ENCODE measurements around the gene OTOP1. TPM values are rescaled to one million over a fixed set of nuclear protein-coding genes. Genes with fewer than 3 reads are reported as not detected.
"Not testable (repeated sequence)": the region's sequence is repeated elsewhere in the genome, so short reads cannot be mapped to it uniquely, and the experiment has no call there.

Gene OTOP1
- total RNA-seq, 2 experiments from 2014 or later: not detected

GRCh38 chr4:4203688-4204400 lies 22.9 kb downstream of the OTOP1 start:
- POLR2A ChIA-PET: no interaction called here
- Mint-ChIP-seq H3K4me1 (ENCODE audit: low read depth) (peaks cover 3% of the 10 kb centered on the region), H3K27ac (no peak overlapping the region), H3K9me3 (no peaks in the 10 kb centered on the region), H3K4me3 (no peak overlapping the region), H3K27me3 (peaks cover 18% of the 10 kb centered on the region), H3K36me3 (ENCODE audit: low read depth) (no peaks in the 10 kb centered on the region)
- no peak for TF ChIP-seq CTCF (IDR thresholded peaks at IDR 0.05)
- intact Hi-C loops (cut with micrococcal nuclease): no loop called here
- DNase-seq: no peak
- no peak for ATAC-seq
- CTCF ChIA-PET: interaction anchor here (1.5 kb wide), 1 partner anchor 21 kb away, joined by 4 read pairs; no protein-coding TSS in a partner anchor

GRCh38 chr4:4202510-4202909 lies 24.2 kb downstream of the OTOP1 start:
- intact Hi-C loops (cut with micrococcal nuclease): no loop called here
- Mint-ChIP-seq H3K27ac (no peak overlapping the region), H3K36me3 (ENCODE audit: low read depth) (no peaks in the 10 kb centered on the region), H3K9me3 (no peaks in the 10 kb centered on the region), H3K27me3 (peaks cover 15% of the 10 kb centered on the region), H3K4me1 (ENCODE audit: low read depth) (no peaks in the 10 kb centered on the region), H3K4me3 (no peak overlapping the region)
- DNase-seq (no peak), ATAC-seq (no peak)
- ChIA-PET POLR2A (no interaction called here), CTCF (interaction anchor here (1.5 kb wide), 1 partner anchor 20 kb away, joined by 4 read pairs; no protein-coding TSS in a partner anchor)
- TF ChIP-seq CTCF (IDR thresholded peaks at IDR 0.05): no peak

GRCh38 chr4:4200624-4201023 lies 26.1 kb downstream of the OTOP1 start:
- H3K36me3 Mint-ChIP-seq (ENCODE audit: low read depth): no peaks in the 10 kb centered on the region
- peaks cover 15% of the 10 kb centered on the region for H3K27me3 Mint-ChIP-seq

GRCh38 chr4:4195354-4195753 lies 31.4 kb downstream of the OTOP1 start:
- Mint-ChIP-seq H3K4me3 (no peak overlapping the region), H3K4me1 (ENCODE audit: low read depth) (peaks cover 3% of the 10 kb centered on the region), H3K9me3 (peaks cover 2% of the 10 kb centered on the region), H3K36me3 (ENCODE audit: low read depth) (no peaks in the 10 kb centered on the region), H3K27me3 (peaks cover 18% of the 10 kb centered on the region), H3K27ac (no peak overlapping the region)
- no peak for TF ChIP-seq CTCF (IDR thresholded peaks at IDR 0.05)
- ChIA-PET POLR2A (no interaction called here), CTCF (no interaction called here)
- DNase-seq: no peak
- intact Hi-C loops (cut with micrococcal nuclease): no loop called here
- ATAC-seq: no peak

More at GRCh38 chr4:4200624-4201023, 26.1 kb downstream of the OTOP1 start:
- H3K4me1 Mint-ChIP-seq (ENCODE audit: low read depth): no peaks in the 10 kb centered on the region
- no peak for TF ChIP-seq CTCF (IDR thresholded peaks at IDR 0.05)
- intact Hi-C loops (cut with micrococcal nuclease): no loop called here
- DNase-seq (no peak), ATAC-seq (no peak)
- no peak overlapping the region for H3K4me3 Mint-ChIP-seq
- CTCF ChIA-PET: no interaction called here
- H3K9me3 Mint-ChIP-seq: peaks cover 2% of the 10 kb centered on the region
- POLR2A ChIA-PET: no interaction called here
- no peak overlapping the region for H3K27ac Mint-ChIP-seq

- H3K4me3 Mint-ChIP-seq; H3K36me3 Mint-ChIP-seq (ENCODE audit: low read depth); DNase-seq; H3K9me3 Mint-ChIP-seq; intact Hi-C loops (cut with micrococcal nuclease); POLR2A ChIA-PET; ATAC-seq; H3K27ac Mint-ChIP-seq; CTCF ChIA-PET; H3K4me1 Mint-ChIP-seq (ENCODE audit: low read depth): not testable (repeated sequence)
- peaks cover 21% of the 10 kb centered on the region for H3K27me3 Mint-ChIP-seq
Observed at GRCh38 chr4:4188557-4188956, 38.2 kb downstream of the OTOP1 start.
